Keratinocyte (primary cell): Measurements from ENCODE around the gene NADSYN1. TPM values are rescaled to one million over a fixed set of nuclear protein-coding genes. Genes with fewer than 3 reads are reported as not detected.

Experiments
- DNase-seq: peaks from one replicate; pipeline ENCODE4 v3.0.0-alpha.2; 2011; ENCODE audit warnings: low read depth, missing footprints, low spot score
- FAIRE-seq: peaks from 2 replicates; lab custom pipeline; 2011; peaks lifted over from hg19 to GRCh38; lab: Jason Lieb, UNC
- H2AFZ ChIP-seq: 2 replicates; pipeline ENCODE4 v1.6.0; 2012; ENCODE audit warnings: low read length, control low read depth, inconsistent platforms; ENCODE audit not compliant: control insufficient read depth
- H3K27ac ChIP-seq: 2 replicates; pipeline ENCODE4 v1.5.1; 2011; ENCODE audit warnings: low read length; ENCODE audit not compliant: control insufficient read depth, insufficient read depth
- H3K27me3 ChIP-seq: 3 replicates; pipeline ENCODE4 v1.6.0; 2011; ENCODE audit warnings: low read length; ENCODE audit not compliant: control insufficient read depth, insufficient read depth; ENCODE audit errors: extremely low read depth
- H3K36me3 ChIP-seq, 2 experiments: 2 replicates in 1 of 2; 3 replicates in 1 of 2; pipeline ENCODE4 v1.5.1; 2011; ENCODE audit warnings: low read length in 2 of 2, mild to moderate bottlenecking in 1 of 2; ENCODE audit not compliant: control insufficient read depth in 2 of 2, insufficient read depth in 2 of 2; ENCODE audit errors: extremely low read depth in 1 of 2
- H3K4me1 ChIP-seq: 3 replicates; pipeline ENCODE4 v1.5.1; 2011; ENCODE audit warnings: low read length; ENCODE audit not compliant: control insufficient read depth, insufficient read depth; ENCODE audit errors: extremely low read depth
- H3K4me2 ChIP-seq: 3 replicates; pipeline ENCODE4 v1.6.0; 2011; ENCODE audit warnings: low read depth, low read length; ENCODE audit not compliant: control insufficient read depth, insufficient read depth; ENCODE audit errors: extremely low read depth
- H3K4me3 ChIP-seq, 3 experiments: fragments of 200-600 bp in 1 of 3; sonication (generic) in 1 of 3; 2 replicates in 2 of 3; 3 replicates in 1 of 3; pipeline ENCODE4 v1.5.1; 2011 to 2016; ENCODE audit warnings: low read length in 3 of 3, mild to moderate bottlenecking in 3 of 3, control low read depth in 2 of 3, inconsistent platforms in 1 of 3, low read depth in 1 of 3, mixed read lengths in 1 of 3, mixed run types in 1 of 3, moderate library complexity in 1 of 3; ENCODE audit not compliant: control insufficient read depth in 2 of 3, insufficient read depth in 2 of 3; ENCODE audit errors: extremely low read depth in 1 of 3
- H3K79me2 ChIP-seq: 2 replicates; pipeline ENCODE4 v1.6.0; 2012; ENCODE audit warnings: low read length; ENCODE audit not compliant: control insufficient read depth, insufficient read depth
- H3K9ac ChIP-seq: 3 replicates; pipeline ENCODE4 v1.6.0; 2011; ENCODE audit warnings: low read length; ENCODE audit not compliant: control insufficient read depth, insufficient read depth; ENCODE audit errors: extremely low read depth
- H3K9me1 ChIP-seq: 3 replicates; pipeline ENCODE4 v1.6.0; 2011; ENCODE audit warnings: low read length; ENCODE audit not compliant: control insufficient read depth, insufficient read depth; ENCODE audit errors: extremely low read depth
- H3K9me3 ChIP-seq: 2 replicates; pipeline ENCODE4 v1.5.1; 2012; ENCODE audit warnings: low read depth, low read length; ENCODE audit not compliant: control insufficient read depth
- H4K20me1 ChIP-seq: 3 replicates; pipeline ENCODE4 v1.6.0; 2011; ENCODE audit warnings: low read length; ENCODE audit not compliant: control insufficient read depth, insufficient read depth; ENCODE audit errors: extremely low read depth
- CTCF ChIP-seq, 3 experiments: IDR thresholded peaks in 1 of 3; conservative IDR thresholded peaks in 1 of 3; optimal IDR thresholded peaks in 1 of 3; 2 replicates in 2 of 3; 3 replicates in 1 of 3; pipeline versions ENCODE3 to v1.5.1; 2011; ENCODE audit warnings: low read length in 3 of 3, mild to moderate bottlenecking in 3 of 3, moderate library complexity in 2 of 3, control low read depth in 1 of 3, inconsistent platforms in 1 of 3; ENCODE audit not compliant: insufficient read depth in 2 of 3; ENCODE audit errors: extremely low read depth in 1 of 3
- EZH2 ChIP-seq: IDR thresholded peaks from one replicate; pipeline ENCODE4 v1.6.1; 2012; ENCODE audit warnings: inconsistent platforms, mild to moderate bottlenecking, low read length, moderate library complexity
- dilution Hi-C: fragments of 300-500 bp; cut with MboI; formaldehyde crosslinking; loops from one replicate; pipeline ENCODE4 v1.7.0; 2020; ENCODE audit warnings: low sequenced_read_pairs; ENCODE audit not compliant: extremely low pct_ligation_motif_present
- polyA plus RNA-seq, 5 experiments: library from polyadenylated mRNA; depleted of rRNA in 3 of 5; stranded (reverse) in 3 of 5; stranded (forward) in 1 of 5; unstranded in 1 of 5; fragments of >200 nt; gene quantifications; 1 replicate in 1 of 5; 2 replicates in 3 of 5; 3 replicates in 1 of 5; pipeline versions ENCODE4 v1.2.1 to v1.2.3, GENCODE V29; 2011 to 2012; ENCODE audit warnings: missing spikeins in 2 of 5, low read depth in 1 of 5, low replicate concordance in 1 of 5

NADSYN1 gene
- polyA plus RNA-seq, 1 donor (not counting 4 experiments of a cell fraction or from before 2014, with no cell fraction given): 51.5 TPM

GRCh38 chr11:71491531-71491930, 38.5 kb downstream of the NADSYN1 start:
- dilution Hi-C loops: no loop called here
- Histone ChIP-seq H3K27me3 (no peaks in the 10 kb centered on the region), H2AFZ (no peak overlapping the region), H3K27ac (no peak overlapping the region), H3K4me2 (no peak overlapping the region), H3K36me3 (peaks cover 20 to 33% of the 10 kb centered on the region in 2 experiments), H3K4me3 (no peak overlapping the region), H3K9me1 (peaks cover 2% of the 10 kb centered on the region), H3K9ac (no peak overlapping the region), H4K20me1 (no peaks in the 10 kb centered on the region), H3K79me2 (no peaks in the 10 kb centered on the region), H3K4me1 (peaks cover 21% of the 10 kb centered on the region), H3K9me3 (no peaks in the 10 kb centered on the region)
- TF ChIP-seq CTCF (optimal IDR thresholded peaks at IDR 0.05 in 1 of 3, IDR thresholded peaks at IDR 0.05 in 1 of 3, conservative IDR thresholded peaks at IDR 0.05 in 1 of 3; ENCODE audit: extremely low read depth in 1 of 3, insufficient read depth in 2 of 3, low read length in 3 of 3): no peak
- no peak for TF ChIP-seq EZH2
- FAIRE-seq (no peak), DNase-seq (no peak)

- Histone ChIP-seq H2AFZ (no peak overlapping the region), H3K9me3 (no peaks in the 10 kb centered on the region), H3K79me2 (no peaks in the 10 kb centered on the region), H3K4me1 (peaks cover 21% of the 10 kb centered on the region), H3K9me1 (peaks cover 2% of the 10 kb centered on the region), H3K9ac (no peak overlapping the region), H3K27ac (no peak overlapping the region), H3K36me3 (peaks cover 21 to 33% of the 10 kb centered on the region in 2 experiments), H3K4me3 (no peak overlapping the region), H3K27me3 (no peaks in the 10 kb centered on the region), H3K4me2 (no peak overlapping the region), H4K20me1 (no peaks in the 10 kb centered on the region)
- DNase-seq (no peak), FAIRE-seq (no peak)
- dilution Hi-C loops: no loop called here
- TF ChIP-seq EZH2 (no peak), CTCF (optimal IDR thresholded peaks at IDR 0.05 in 1 of 3, IDR thresholded peaks at IDR 0.05 in 1 of 3, conservative IDR thresholded peaks at IDR 0.05 in 1 of 3; ENCODE audit: extremely low read depth in 1 of 3, insufficient read depth in 2 of 3, low read length in 3 of 3) (no peak)
Measured at GRCh38 chr11:71491940-71492339, 38.9 kb downstream of the NADSYN1 start.
